Stimulated activated CD4-positive, alpha-beta T cell treated with anti-CD3 and anti-CD28 coated beads, TNF-alpha, amount 100 ng/mL, for 24 hours (primary cell): ENCODE data around the gene HS2ST1.

Experiments
- DNase-seq, 3 experiments: peaks; one replicate each; pipeline ENCODE4 v3.0.0-alpha.2; 2020; ENCODE audit warnings: low read depth in 3 of 3

Gene HS2ST1

GRCh38 chr1:87136607-87137341 lies 222.3 kb downstream of the HS2ST1 start:
- DNase-seq, result no peak

DNA sequence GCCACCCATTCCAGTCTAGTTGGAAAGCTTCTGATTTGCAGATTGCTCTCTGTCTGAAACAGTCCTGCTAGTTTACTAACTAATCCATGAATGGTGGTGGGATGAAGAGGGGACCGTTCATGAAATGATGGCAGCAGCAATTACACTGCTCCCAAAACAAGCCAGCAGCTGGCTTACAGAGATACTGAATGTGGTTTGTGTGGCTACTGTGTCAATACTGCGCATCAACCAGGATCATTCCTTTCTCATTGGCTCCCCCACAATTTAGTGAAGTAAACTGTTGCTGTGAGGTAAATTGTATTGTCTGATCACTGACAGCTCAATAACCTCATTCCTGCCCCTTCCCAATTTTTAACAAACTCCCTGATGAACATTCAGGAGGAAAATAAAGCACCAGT lies 222.9 kb downstream of the HS2ST1 start:
- DNase-seq, result no peak

DNA sequence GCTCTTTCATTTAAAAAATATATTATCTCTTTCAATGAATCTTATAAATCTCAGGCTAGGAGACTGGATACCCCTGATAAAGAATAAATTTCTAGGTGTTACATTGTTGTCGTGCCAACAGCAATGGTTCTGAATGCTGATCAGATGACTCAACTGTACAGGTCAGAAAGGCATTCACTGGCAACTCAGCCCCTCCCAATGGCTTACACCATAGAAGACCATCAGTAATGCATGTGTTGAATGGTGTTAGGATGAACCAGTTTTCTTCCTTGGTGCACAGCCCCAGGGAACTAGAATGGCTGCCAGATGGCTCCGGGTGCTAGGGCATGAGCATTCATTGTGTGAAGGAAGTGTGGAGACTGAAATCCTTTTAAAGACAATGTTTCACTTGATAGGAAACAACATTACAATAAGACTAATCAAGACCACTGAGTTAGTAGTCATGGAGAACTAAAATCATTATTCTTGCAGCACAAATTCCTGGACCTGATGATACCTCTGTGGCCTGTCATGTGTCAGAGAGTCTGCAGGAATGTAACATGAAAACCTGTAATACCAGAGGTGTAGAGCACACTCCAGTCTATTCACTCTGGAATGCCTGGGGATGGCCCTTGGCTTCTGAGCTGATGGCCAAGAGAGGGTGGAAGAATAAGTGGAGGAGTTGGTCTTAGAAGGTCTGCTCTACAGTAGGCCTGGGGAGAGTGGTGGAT lies 226.6 kb downstream of the HS2ST1 start:
- DNase-seq, result no peak

DNA sequence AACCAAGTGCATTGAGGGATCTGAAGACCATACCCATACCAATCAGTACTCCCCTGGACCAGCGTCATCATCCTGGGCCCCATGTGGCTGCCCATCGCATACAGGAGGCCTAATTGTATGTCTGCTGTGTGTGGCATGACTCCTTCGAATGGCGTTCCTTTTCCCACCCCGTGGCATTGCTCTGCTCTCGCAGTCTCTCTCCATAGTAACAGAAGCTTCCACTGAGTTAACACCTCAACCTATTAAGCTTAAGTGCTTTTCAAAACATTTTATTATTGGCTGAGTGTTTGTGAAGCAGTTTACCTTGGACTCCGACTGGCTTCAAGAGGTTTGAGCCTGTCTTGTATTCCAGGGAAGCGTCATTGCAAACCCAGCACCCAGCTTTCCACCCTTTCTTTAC lies 227.1 kb downstream of the HS2ST1 start:
- no peak for DNase-seq

DNA sequence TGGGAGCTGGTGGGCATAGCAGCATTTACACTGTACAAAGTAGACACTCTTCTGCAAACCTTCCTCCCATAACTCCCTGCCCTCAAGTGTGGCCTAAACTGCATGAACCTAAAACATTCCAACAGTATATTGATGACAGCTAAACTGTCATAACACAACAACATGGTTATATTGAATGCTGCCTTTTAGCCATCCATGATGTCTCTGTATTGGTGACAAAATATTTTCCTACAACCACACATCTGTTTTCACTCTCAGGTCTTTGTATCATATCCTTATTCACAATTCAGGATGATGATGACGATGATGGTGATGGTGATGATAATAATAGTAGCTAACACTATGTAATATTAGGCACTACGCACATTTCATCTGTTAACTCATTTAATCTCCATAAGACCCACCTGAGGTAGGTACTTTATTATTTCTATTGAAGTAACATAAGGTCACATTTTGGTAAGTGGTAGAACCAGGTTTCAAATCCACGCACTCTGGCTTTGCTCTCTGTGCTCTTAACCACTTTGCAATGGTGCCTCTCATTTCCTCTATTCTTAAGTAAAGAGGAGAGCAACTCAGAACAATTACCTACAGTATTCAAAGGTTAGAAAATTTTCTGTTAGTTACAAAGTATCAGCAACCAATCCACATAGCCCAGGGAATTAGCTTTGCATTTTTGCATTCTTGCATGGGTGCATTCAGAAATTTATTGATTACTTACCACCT lies 229.1 kb downstream of the HS2ST1 start:
- no peak for DNase-seq

GRCh38 chr1:87144316-87144895 lies 230.0 kb downstream of the HS2ST1 start:
- DNase-seq, result no peak

GRCh38 chr1:87144981-87145380 lies 230.5 kb downstream of the HS2ST1 start:
- DNase-seq, result no peak

DNA sequence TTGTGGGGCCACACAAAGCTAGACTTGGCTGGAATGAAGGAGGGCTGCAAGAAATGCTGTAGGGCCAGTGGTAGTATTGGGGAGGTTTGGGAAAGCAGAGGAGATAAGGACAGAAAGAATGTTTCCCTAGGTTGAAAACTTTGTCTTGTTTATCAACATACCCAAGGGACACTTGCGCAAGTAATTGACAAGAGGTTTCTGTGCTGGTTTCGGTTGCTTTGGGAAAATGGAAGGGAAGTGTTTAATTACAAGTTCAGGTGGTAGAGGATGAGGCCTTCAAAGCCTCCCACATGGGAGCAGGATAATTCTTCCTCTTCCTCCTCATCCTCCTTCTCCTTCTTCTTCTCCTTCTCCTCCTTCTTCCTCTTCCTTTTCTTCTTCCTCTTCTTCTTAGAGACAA lies 232.1 kb downstream of the HS2ST1 start:
- no peak for DNase-seq

- DNase-seq, result no peak
Observed at GRCh38 chr1:87146986-87147385, 232.6 kb downstream of the HS2ST1 start.

GRCh38 chr1:87147851-87148250 lies 233.4 kb downstream of the HS2ST1 start:
- DNase-seq, result no peak

DNA sequence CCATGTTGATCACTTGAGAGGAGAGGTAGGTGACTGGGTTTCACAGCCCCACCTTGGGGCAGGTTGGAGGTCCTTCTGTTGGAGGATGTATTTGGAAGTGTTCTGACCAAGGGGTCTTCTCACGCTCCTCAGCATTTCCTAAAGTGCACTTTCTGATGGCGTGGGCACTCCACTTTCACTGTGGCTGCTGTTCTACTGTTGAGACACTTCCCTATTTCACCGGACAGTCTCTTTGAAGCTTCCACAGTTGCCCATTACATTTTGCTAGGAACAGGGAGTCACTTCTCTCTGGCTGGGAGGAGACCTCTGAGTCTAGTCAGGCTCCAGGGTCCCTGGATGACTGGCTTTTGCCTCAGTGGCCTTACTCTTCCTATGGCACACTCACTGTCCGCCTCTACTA lies 234.2 kb downstream of the HS2ST1 start:
- DNase-seq, result no peak

GRCh38 chr1:87149241-87150041 lies 235.0 kb downstream of the HS2ST1 start:
- DNase-seq, result no peak

GRCh38 chr1:87150143-87150542 lies 235.7 kb downstream of the HS2ST1 start:
- no peak for DNase-seq

GRCh38 chr1:87151500-87152421 lies 237.3 kb downstream of the HS2ST1 start:
- peak in 2 of 3 experiments; percentile 19 to 53 for DNase-seq

DNA sequence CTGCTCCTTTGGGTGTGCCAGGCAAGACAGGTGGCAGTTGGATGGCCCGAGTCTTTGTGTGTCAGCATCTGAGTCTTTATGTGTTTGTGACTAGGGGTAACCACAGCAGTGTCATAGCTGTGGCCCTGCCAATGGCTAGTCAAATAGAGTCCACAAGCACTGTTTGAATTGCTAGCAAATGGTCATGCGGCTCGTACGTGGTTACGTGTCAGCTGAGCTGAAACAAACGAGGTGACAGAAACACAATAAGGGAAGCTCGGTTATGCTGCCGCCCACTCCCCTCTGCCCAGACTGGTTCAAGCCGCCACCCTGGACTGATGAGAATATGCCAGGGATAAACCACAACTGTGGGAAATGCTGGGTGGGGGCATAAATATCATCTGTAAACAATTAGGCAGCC lies 239.9 kb downstream of the HS2ST1 start:
- no peak for DNase-seq

GRCh38 chr1:87155170-87155569 lies 240.7 kb downstream of the HS2ST1 start:
- no peak for DNase-seq

- DNase-seq, result no peak
Observed at GRCh38 chr1:87155648-87156047, 241.2 kb downstream of the HS2ST1 start.

- DNase-seq, result no peak
Observed at GRCh38 chr1:87156124-87156523, 241.7 kb downstream of the HS2ST1 start.

DNA sequence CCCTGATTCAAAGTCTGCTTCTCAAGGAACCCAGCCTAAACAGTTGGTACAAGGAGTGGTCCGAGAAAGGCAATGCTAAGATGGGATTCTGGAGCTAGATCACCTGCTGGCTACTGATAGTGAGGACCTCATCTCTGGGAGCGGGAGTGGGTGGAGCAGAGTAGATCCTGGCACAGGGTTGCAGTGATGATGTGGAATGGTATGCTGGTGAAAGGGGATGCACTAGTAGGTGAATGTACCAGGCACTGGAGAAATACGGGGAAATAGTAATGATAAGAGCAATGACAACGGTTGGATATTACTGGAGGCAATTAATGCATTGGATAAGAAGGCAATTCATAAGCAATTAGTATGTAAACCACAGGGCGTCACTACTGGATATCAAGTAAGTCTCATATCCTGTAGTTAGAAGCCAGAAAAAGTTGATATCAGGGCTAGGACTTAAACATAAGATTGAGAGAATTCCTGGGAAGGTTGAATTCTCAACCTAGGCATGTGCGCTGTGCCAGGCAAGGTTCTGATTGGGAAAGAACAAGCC lies 245.0 kb downstream of the HS2ST1 start:
- DNase-seq, result no peak
